Stimulated activated CD8-positive, alpha-beta memory T cell treated with anti-CD3 and anti-CD28 coated beads, Interleukin-4, amount 100 ng/mL, for 4 hours (primary cell): ENCODE results near the gene PI4KA.

ENCODE experiments used
- DNase-seq, 2 donors: peaks; one replicate each; pipeline ENCODE4 v3.0.0-alpha.2; 2020; ENCODE audit warnings: low read depth in 2 of 2, low spot score in 1 of 2

Gene PI4KA

GRCh38 chr22:20794650-20795413, 63.8 kb downstream of the PI4KA start:
- DNase-seq = no peak

DNA sequence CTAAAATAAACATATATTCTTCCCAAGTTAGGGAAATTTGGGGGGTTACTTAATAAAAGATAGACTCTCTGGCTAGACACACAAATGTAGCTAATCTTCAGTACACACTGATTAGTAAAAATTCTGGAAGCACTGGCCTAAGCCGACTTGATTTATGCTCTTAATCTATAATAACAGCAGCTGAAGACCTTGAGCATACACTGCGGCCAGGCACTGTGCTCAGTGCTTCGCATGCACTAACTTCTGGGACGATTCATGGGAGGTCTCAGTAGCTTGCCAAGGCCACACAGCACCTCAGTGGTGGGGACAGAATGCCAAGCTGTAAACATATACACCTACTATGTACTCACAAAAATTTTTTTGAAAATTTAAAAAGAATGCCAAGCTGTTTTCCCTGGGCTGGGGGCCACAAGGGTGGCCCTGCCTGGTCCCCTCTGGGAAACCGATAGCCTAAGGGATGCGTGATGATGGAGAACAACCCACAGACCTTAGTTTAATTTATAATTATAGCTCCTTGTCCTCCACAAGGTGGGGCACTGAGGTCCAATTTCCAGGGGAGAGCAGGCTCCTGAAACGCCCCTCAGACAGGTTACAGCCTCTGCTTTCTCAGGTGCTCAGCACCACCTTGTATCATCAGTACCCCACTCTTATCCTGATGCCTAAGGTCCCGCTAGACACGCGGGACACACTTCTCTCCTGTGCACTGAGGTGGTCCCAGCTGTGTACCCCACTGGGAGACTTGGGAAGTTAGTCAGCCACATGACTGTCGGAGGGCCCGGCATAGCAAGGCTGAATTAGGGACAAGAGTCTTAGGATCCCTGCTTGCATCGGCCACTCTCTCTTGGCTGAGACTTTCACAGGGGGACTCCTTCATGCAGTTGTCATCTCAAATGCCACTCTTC, 64.6 kb downstream of the PI4KA start:
- DNase-seq = no peak

GRCh38 chr22:20792966-20793728, 65.5 kb downstream of the PI4KA start:
- DNase-seq = no peak

DNA sequence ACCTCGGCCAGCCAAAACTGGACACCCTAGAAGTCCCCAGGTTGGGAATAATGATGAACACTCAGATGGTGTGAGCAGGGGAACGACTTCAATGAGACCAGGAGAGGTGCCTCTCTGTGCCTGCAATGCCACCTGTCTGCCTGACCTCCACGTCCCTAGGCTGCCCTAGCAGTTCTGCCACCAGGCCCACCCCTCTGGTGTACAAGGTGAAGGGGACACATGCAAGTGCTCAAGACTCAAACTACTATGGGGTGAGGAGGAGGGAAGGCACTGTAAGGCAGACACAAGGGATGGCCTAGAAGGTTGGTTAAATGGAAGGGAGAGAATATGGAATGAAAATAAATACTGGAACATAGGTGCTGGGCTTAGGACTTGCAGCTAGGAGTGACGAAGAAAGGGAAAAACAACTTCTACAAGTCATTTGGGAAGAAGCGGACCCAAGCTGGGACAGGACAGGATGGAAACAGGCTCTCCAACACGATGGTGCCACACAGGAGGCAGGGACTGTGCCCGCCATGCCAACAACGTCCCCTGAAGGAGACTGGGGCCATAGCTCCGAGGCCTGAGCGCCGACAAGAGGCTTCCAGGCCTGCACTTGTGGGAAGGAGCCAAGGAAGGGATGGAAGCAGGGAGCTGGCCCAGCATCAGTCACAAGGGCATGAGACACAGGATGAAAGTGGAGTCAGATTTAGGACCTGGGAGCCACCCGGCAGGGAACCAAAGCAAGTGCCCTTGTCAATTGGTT, 66.2 kb downstream of the PI4KA start:
- DNase-seq = no peak

DNA sequence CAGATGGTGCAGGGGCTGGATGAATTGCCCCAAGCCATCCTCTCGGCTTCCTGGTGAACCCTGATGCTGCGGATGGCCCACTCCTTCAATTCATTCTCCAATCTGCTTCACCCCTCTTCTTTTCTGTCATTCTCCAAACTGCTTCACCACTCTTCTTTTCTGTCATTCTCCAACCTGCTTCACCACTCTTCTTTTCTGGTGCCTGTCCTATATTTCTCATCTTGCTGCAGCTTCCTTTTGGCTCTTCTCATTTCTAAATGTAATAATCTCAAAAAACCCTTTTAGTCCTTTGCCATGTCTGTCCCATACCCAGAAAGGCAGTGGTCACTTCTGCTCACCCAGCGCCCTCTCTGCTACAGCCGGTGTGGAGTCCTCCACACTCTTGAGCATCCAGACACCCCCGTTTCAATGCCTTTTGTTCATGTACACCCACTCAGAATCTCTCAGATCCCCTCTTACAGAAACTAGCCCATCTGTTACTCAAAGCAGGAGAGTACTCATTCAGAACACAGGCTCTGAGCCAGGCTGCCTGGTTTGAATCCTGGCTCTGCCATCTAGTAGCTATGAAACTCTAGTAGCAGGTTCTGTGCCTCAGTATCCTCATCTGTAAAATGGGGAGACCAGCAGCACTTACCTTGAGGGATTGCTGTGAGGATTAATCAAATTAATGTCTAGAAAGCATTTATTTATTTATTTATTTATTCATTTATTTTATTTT, 69.8 kb downstream of the PI4KA start:
- no peak for DNase-seq

- DNase-seq = no peak
Observed at GRCh38 chr22:20787746-20788626, 70.6 kb downstream of the PI4KA start.

DNA sequence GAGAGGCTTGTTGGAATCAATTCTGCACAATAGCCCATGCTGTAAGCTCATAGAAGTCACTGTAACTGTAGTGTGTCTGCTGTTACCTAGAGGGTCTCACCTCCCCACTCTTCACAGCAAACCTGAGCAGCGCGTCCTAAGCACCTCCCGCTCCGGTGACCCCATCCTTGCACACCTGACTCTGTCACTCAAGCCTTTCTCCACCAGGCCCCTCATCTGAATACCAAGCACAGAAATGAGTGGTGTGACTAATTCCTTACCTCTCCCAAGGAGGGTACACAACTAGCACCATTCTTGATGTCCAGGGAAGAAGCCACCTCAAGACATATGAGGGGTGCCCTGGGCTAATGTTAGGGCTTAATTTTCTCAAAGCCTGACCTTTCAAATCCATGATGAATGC, 71.4 kb downstream of the PI4KA start:
- no peak for DNase-seq

GRCh38 chr22:20786536-20786979, 72.1 kb downstream of the PI4KA start:
- DNase-seq = no peak

GRCh38 chr22:20786048-20786447, 72.6 kb downstream of the PI4KA start:
- no peak for DNase-seq

GRCh38 chr22:20785415-20785814, 73.2 kb downstream of the PI4KA start:
- no peak for DNase-seq

DNA sequence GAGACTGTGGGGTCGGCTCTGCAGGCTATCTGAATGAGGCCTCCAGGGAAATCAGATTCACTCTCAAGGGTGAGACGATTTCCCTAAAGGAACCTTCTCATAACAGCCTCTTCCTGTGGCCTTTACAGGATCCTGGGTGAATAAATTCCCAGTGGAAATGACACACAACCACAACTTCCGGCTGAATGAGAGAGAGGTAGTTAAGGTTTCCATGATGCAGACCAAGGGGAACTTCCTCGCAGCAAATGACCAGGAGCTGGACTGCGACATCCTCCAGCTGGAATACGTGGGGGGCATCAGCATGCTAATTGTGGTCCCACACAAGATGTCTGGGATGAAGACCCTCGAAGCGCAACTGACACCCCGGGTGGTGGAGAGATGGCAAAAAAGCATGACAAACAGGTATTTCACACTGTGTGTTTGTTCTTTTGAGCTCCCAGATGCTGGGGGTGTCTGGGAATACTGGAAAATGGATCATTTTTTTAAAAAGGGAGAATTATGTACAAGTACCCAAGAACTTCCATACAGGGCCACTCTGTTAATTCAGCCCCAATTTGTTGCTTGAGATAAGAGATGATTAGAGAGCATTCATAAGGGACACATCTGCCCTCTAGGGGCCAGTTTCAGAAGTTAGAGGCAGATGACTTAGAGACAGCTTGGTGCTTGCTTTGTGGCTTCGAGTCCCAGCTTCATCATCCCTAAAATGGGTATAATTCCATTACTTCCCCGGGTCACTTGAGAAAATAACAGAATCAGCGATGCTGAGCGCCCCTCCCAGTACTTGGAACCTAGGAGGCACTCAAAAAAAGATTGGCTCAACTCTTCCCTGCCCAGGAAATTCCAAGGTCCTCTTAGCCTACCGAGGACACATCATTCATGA, 74.5 kb downstream of the PI4KA start:
- peak in 1 of 2 donors; percentile 3 for DNase-seq

DNA sequence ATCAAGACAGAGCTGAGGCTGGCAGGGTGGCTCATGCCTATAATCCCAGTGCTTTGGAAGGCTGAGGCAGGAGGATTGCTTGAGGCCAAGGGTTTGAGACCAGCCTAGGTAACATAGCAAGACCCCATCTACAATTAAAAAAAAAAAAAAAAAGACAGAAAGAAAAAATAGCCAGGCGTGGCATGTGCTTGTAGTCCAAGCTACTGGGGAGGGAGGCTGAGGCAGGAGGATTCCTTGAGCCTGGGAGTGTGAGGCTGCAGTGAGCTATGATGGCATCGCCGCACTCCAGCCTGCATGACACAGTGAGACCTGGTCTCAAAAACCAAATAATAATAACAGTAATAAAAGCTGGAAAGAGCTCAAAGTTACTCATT, 75.3 kb downstream of the PI4KA start:
- no peak for DNase-seq

GRCh38 chr22:20782596-20783299, 75.9 kb downstream of the PI4KA start:
- no peak for DNase-seq

GRCh38 chr22:20782083-20782482, 76.5 kb downstream of the PI4KA start:
- DNase-seq = no peak

DNA sequence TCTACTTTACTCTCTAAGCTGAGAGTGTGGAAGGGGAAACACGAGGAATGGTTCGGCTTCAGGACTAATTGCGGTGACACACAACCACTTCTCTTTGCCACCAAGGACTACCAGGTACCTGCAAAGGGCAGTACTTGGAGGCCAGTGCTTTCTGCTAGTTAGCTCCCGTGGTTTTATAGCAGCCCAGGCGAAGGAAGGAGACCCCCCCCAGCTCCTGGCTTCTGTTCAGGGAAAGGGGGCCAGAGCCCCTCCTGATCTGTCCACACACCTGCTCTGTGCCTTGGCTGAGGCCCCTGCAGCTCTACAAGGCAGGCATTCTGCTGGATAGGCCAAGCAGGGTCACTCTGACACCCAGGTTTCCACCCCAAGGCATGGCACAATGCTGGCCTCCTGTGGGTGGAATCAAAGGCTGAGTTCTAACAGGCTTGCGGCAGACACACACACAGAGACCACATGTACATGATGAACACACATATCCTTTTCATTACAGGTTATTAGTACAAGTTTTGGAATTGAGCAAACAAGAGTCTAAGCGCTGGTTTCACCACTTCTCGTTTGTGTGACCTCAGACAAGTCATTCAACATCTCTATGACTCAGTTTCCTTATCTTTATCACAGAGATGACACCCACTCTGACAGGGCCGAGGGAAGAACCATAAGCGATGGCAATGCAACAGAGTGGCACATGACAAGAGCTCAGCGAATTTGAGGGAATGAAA, 77.2 kb downstream of the PI4KA start:
- no peak for DNase-seq

DNA sequence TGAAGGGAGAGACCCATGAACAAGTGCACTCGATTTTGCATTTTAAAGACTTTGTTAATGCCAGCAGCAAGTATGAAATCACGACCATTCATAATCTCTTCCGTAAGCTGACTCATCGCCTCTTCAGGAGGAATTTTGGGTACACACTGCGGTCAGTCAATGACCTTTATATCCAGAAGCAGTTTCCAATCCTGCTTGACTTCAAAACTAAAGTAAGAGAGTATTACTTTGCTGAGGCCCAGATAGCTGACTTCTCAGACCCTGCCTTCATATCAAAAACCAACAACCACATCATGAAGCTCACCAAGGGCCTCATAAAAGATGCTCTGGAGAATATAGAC, 78.8 kb downstream of the PI4KA start:
- DNase-seq = no peak
